A673 (cell line): ENCODE results near the gene ATP6V1F.

Experiments
- CTCF ChIP-seq: fragments of 300-800, 200-600 bp; sonication (generic); conservative IDR thresholded peaks from 2 replicates; pipeline ENCODE4 v1.5.1; 2017; ENCODE audit warnings: low read depth, mild to moderate bottlenecking, antibody characterized with exemption, low read length, moderate library complexity, mixed read lengths
- EZH2 ChIP-seq: fragments of 200-600 bp; sonication (generic); IDR thresholded peaks from 2 replicates; pipeline ENCODE4 v1.6.1; 2017; ENCODE audit warnings: borderline replicate concordance, low read depth, mild to moderate bottlenecking, mixed read lengths, antibody characterized with exemption, low read length; ENCODE audit not compliant: poor library complexity, severe bottlenecking

GRCh38 chr7:128827248-128827958 is 35.3 kb upstream of the ATP6V1F start:
- TF ChIP-seq CTCF (no peak), EZH2 (no peak)
